Fibroblast of mammary gland (primary cell): ENCODE data around the gene PCDHGA4.
"Not testable (repeated sequence)": the region's sequence is repeated elsewhere in the genome, so short reads cannot be mapped to it uniquely, and the experiment has no call there.

ENCODE experiments used
- DNase-seq: peaks from one replicate; pipeline ENCODE4 v3.0.0-alpha.2; 2010; ENCODE audit warnings: low read depth
- H3K4me3 ChIP-seq: 2 replicates; pipeline ENCODE4 v1.5.1; 2011; ENCODE audit warnings: low read depth, mild to moderate bottlenecking, low read length, moderate library complexity; ENCODE audit not compliant: control insufficient read depth
- TF ChIP-seq, protein P1 (sequence below): conservative IDR thresholded peaks from 2 replicates; pipeline ENCODE4 v1.5.1; 2011; ENCODE audit warnings: low read depth, low read length, inconsistent platforms; ENCODE audit not compliant: control insufficient read depth, insufficient read depth

The PCDHGA4 gene

DNA sequence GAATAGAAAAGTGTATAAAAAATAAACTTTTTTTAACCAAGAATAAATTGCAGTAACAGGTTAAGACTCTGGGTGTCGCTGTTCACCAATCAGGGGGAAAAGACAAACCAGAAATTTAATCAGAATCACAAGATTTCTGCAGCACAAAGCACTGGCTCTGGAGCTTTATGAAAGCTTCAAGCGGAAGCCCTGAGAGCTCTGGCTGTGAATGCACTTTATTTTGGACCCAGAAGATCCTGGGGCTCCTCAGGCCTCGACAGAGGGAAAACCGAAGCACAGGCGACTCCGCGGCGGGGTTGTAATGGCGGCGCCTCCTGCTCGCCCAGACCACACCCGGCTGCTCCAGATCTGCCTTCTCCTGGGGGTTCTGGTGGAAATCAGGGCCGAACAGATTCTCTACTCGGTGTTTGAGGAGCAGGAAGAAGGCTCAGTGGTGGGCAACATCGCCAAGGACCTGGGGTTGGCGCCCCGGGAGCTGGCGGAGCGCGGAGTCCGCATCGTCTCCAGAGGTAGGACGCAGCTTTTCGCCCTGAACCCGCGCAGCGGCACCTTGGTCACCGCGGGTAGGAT is at the start of gene PCDHGA4:
TSS of gene PCDHGA4 (plus strand) at position 122 of the 570 bp plus-strand sequence. CDS start at position 209, 87 bp downstream.
- TF ChIP-seq, protein P1, sequence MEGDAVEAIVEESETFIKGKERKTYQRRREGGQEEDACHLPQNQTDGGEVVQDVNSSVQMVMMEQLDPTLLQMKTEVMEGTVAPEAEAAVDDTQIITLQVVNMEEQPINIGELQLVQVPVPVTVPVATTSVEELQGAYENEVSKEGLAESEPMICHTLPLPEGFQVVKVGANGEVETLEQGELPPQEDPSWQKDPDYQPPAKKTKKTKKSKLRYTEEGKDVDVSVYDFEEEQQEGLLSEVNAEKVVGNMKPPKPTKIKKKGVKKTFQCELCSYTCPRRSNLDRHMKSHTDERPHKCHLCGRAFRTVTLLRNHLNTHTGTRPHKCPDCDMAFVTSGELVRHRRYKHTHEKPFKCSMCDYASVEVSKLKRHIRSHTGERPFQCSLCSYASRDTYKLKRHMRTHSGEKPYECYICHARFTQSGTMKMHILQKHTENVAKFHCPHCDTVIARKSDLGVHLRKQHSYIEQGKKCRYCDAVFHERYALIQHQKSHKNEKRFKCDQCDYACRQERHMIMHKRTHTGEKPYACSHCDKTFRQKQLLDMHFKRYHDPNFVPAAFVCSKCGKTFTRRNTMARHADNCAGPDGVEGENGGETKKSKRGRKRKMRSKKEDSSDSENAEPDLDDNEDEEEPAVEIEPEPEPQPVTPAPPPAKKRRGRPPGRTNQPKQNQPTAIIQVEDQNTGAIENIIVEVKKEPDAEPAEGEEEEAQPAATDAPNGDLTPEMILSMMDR, result peak; percentile 57
- DNase-seq, result peak; percentile 33
- peak within 1 kb of the TSS; percentile 37 for H3K4me3 ChIP-seq

DNA sequence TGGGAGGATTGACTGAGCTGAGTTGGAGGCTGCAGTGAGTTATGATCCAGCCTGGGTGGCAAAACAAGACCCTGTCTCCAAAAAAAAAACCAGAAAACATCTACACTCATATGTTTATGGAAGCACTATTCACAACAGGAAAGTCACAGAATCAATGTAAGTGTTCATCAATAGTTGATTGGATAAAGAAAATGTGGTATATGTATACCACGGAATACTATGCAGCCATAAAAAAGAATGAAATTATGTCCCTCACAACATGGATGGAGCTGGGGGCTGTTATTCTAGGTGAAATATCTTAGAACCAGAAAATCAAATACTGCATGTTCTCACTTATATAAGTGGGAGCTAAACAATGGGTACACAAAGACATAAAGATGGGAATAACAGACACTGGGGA is 48.2 kb upstream of the PCDHGA4 start:
- DNase-seq, result no peak
- TF ChIP-seq, protein P1, result no peak
- no peak overlapping the region for H3K4me3 ChIP-seq

DNA sequence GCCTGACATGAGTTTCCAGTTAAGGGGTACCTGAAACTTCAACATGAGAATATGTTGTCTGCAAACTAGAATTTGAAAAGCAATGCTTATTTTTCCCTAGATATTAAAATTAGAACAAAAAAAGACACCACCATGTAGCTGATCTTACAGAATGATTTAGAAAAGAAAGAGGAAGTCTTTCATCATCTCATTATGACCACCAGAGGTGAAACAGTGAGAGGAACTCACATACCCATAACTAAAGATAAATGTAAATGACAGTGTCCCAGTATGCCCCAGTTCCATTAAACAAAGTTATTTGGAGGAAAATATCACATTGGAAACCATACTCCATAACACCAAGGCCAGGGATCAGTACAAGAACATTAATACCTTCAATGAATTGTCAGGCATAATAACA is 41.1 kb upstream of the PCDHGA4 start:
- TF ChIP-seq, protein P1, result no peak
- H3K4me3 ChIP-seq, result no peak overlapping the region
- no peak for DNase-seq

DNA sequence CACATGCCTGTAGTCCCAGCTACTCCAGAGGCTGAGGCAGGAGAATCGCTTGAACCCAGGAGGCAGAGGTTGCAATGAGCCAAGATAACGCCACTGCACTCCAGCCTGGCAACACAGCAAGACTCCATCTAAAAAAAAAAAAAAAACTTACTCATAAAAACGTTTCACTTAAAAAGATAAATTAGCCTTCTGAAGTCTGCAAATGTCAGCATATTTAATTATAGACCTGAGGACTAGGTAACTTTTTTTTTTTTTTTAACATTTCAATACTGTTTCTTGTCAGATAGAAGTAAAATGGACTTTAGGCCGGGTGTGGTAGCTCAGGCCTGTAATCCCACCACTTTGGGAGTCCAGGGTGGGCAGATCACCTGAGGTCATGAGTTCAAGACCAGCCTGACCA is 37.9 kb upstream of the PCDHGA4 start:
- DNase-seq, H3K4me3 ChIP-seq: not testable (repeated sequence)

DNA sequence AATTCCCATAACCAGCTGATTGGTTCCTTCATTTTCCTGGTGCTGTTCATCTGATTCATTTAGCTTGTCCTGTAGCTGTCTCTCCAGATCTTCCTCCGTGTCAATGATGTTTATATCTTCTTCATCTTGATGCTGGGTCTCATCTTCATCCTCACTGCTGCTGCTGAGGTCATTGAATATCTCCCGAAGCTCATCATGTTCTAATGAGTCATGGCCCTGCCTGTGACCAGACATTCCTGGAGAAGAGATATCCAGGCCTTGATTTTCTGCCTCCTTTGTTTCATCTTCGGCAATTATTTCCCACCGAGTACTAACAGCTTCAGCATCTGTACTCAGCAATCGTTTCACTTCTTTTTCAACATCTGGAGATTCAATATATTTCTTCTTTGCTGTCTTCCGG is 35.6 kb upstream of the PCDHGA4 start:
- DNase-seq, result no peak
- no peak overlapping the region for H3K4me3 ChIP-seq
- TF ChIP-seq, protein P1, result no peak

DNA sequence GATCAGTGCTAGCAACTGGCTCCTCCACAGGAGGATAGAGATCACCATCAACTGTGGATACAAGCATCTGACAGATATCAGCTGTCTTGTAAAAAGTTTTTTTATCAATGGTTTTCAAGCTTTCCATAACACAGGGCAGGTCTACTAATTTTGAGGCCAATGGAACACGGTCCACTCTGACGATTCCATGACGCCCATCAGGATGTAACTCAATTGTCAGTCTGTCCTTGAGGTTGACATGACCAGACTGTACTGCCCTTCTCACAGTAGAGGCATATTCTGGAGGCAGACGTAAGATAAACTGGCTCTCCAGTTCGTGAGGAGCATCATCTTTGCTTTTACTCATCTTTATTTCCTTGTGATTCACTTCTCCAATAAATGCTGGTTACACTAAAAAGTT is 35.1 kb upstream of the PCDHGA4 start:
- no peak for DNase-seq
- peak overlapping the region; percentile 89 for H3K4me3 ChIP-seq
- TF ChIP-seq, protein P1, result no peak

DNA sequence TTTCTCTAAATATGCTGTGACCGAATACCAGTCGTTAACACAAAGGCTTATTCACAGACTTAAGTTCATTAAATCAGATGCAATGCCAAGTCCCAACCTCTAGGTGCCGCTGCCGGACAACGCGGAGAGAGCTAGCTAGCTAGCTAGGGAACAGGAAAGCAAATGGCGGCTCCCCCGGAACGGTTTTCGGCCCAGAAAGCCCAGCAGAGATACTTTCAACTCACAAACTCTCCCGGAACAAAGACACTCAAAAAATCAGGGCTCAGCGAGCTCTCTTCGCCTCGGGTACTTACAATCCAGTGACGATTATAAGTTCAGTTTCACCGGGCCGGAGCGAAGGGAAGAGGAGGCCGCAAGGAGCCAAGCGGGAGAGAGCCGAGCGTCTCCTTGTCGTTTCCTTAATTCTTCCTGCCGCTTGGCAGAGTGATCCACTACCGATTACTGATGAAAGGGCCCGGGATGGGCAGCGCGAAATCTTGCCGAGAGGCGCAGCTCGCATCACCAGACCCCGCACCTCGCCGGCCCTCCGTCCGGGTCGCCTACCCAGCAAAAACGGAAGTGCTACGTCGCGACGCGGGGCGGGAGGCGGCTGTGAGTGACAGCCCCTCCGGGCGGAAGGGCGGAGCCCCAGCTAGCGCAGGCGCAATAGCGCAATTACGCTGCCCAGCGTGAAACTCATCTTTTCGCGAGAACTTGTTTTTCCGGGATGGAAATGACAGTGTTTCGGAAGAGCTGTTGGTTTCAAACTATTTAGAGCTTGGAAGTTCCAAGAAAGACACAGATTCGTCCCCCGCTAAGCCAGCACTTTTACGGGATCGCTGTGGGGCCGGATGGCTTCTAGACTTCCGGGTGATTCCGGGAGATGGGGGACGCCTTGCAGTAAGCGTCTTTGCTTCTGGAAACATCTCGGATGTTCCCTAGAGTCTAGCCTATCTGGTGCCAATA is 34.3 kb upstream of the PCDHGA4 start, which contains the start of gene TAF7:
TSS of gene TAF7 (minus strand) at position 560 of the 945 bp plus-strand sequence. CDS start 740 bp downstream, outside the sequence.
- DNase-seq, result peak; percentile 94
- TF ChIP-seq, protein P1, result peak; percentile 88
- H3K4me3 ChIP-seq, result peak within 1 kb of the TSS; percentile 89
